H1 (cell line): ENCODE data around the gene CUL9. TPM values are rescaled to one million over a fixed set of nuclear protein-coding genes. Genes with fewer than 3 reads are reported as not detected.

Experiments used
- CTCF ChIA-PET: fragments of 300-600 bp; sonication (Branson Sonifier 250); formaldehyde crosslinking; loops from one replicate; lab custom pipeline; 2021; ENCODE audit not compliant: partially characterized antibody; lab: Charles Lee
- POLR2A ChIA-PET: fragments of 300-600 bp; sonication (Branson Sonifier 250); formaldehyde crosslinking; loops from one replicate; lab custom pipeline; 2021; ENCODE audit warnings: inconsistent platforms; ENCODE audit not compliant: partially characterized antibody; lab: Charles Lee
- DNase-seq, 2 experiments: peaks; one replicate each; pipeline versions ENCODE4 v3.0.0 to v3.0.0-alpha.2; 2010 to 2022; ENCODE audit warnings: low spot score in 2 of 2, low read depth in 1 of 2, mixed read lengths in 1 of 2
- FAIRE-seq: peaks from 2 replicates; lab custom pipeline; 2011; peaks lifted over from hg19 to GRCh38; lab: Jason Lieb, UNC
- H2AFZ ChIP-seq: 2 replicates; pipeline ENCODE4 v1.8.1; 2012; ENCODE audit warnings: low read length, inconsistent platforms
- H2AK5ac ChIP-seq: 2 replicates; pipeline ENCODE4 v1.6.1; 2013; ENCODE audit warnings: low read depth, low read length
- H2BK120ac ChIP-seq: replicated peaks from 2 replicates; pipeline ENCODE3; 2013; ENCODE audit warnings: low read depth, low read length, inconsistent platforms
- H2BK12ac ChIP-seq: 2 replicates; pipeline ENCODE4 v1.6.1; 2013; ENCODE audit warnings: low read depth, low read length
- H2BK15ac ChIP-seq: 2 replicates; pipeline ENCODE4 v1.6.1; 2013; ENCODE audit warnings: low read length
- H2BK20ac ChIP-seq: 2 replicates; pipeline ENCODE4 v1.6.1; 2013; ENCODE audit warnings: low read length
- H2BK5ac ChIP-seq: 2 replicates; pipeline ENCODE4 v1.6.1; 2013; ENCODE audit warnings: low read depth, low read length
- H3K14ac ChIP-seq: 2 replicates; pipeline ENCODE4 v1.6.1; 2013; ENCODE audit warnings: inconsistent platforms; ENCODE audit not compliant: insufficient read length
- H3K18ac ChIP-seq: 2 replicates; pipeline ENCODE4 v1.6.1; 2013; ENCODE audit warnings: low read length; ENCODE audit errors: extremely low read depth
- H3K23ac ChIP-seq: 2 replicates; pipeline ENCODE4 v1.6.1; 2013; ENCODE audit warnings: inconsistent platforms; ENCODE audit not compliant: insufficient read length
- H3K23me2 ChIP-seq: 2 replicates; pipeline ENCODE4 v1.6.1; 2013; ENCODE audit warnings: low read depth, low read length
- H3K27ac ChIP-seq: 2 replicates; pipeline ENCODE4 v1.6.1; 2011; ENCODE audit warnings: low read depth, low read length, inconsistent platforms
- H3K27me3 ChIP-seq, 4 experiments: replicated peaks in 1 of 4; 1 replicate in 1 of 4; 2 replicates in 3 of 4; pipeline versions ENCODE4 v1.6.1 to v1.8.1; 2011 to 2013; ENCODE audit warnings: low read length in 3 of 4, mild to moderate bottlenecking in 3 of 4, inconsistent platforms in 2 of 4, mixed read lengths in 2 of 4, moderate library complexity in 1 of 4; ENCODE audit not compliant: control insufficient read depth in 3 of 4, insufficient read depth in 3 of 4; ENCODE audit errors: extremely low read depth in 1 of 4
- H3K36me3 ChIP-seq, 4 experiments: 2 replicates each; pipeline versions ENCODE4 v1.6.1 to v1.8.1; 2011 to 2013; ENCODE audit warnings: mild to moderate bottlenecking in 4 of 4, low read length in 3 of 4, moderate library complexity in 2 of 4, control low read depth in 1 of 4, inconsistent platforms in 1 of 4; ENCODE audit not compliant: insufficient read depth in 4 of 4, control insufficient read depth in 2 of 4
- H3K4ac ChIP-seq: replicated peaks from 2 replicates; pipeline ENCODE3; 2013; ENCODE audit warnings: low read length, low read depth, mixed read lengths, inconsistent platforms; ENCODE audit not compliant: insufficient read length
- H3K4me1 ChIP-seq, 4 experiments: replicated peaks in 1 of 4; 1 replicate in 1 of 4; 2 replicates in 3 of 4; pipeline versions ENCODE4 v1.6.1 to v1.8.1; 2011 to 2013; ENCODE audit warnings: low read length in 3 of 4, inconsistent platforms in 2 of 4, mixed read lengths in 1 of 4; ENCODE audit not compliant: insufficient read depth in 4 of 4, control insufficient read depth in 3 of 4
- H3K4me2 ChIP-seq, 2 experiments: 2 replicates each; pipeline versions ENCODE4 v1.6.1 to v1.8.1; 2011 to 2013; ENCODE audit warnings: low read depth in 2 of 2, low read length in 2 of 2, control low read depth in 1 of 2, inconsistent platforms in 1 of 2, mild to moderate bottlenecking in 1 of 2; ENCODE audit not compliant: insufficient read depth in 1 of 2
- H3K4me3 ChIP-seq, 4 experiments: fragments of 200-600, 300-600 bp in 1 of 4; sonication (generic), shearing (Covaris generic), sonication (Bioruptor Twin) in 1 of 4; 2 replicates each; pipeline versions ENCODE4 v1.5.1 to v1.8.1; 2011 to 2016; ENCODE audit warnings: low read length in 4 of 4, low read depth in 3 of 4, control low read depth in 2 of 4, inconsistent platforms in 2 of 4, mild to moderate bottlenecking in 2 of 4, mixed read lengths in 1 of 4, moderate library complexity in 1 of 4; ENCODE audit not compliant: insufficient read depth in 2 of 4; ENCODE audit errors: extremely low read depth in 1 of 4
- H3K56ac ChIP-seq: replicated peaks from 2 replicates; pipeline ENCODE3; 2013; ENCODE audit warnings: low read depth, mild to moderate bottlenecking, mixed read lengths, low read length, inconsistent platforms; ENCODE audit not compliant: insufficient read length
- H3K79me1 ChIP-seq: 2 replicates; pipeline ENCODE4 v1.6.1; 2013; ENCODE audit warnings: low read depth, low read length, control low read depth
- H3K79me2 ChIP-seq, 2 experiments: 2 replicates each; pipeline versions ENCODE4 v1.6.1 to v1.8.1; 2012 to 2013; ENCODE audit warnings: low read length in 2 of 2, mild to moderate bottlenecking in 2 of 2, inconsistent platforms in 1 of 2; ENCODE audit not compliant: insufficient read depth in 2 of 2, control insufficient read depth in 1 of 2
- H3K9ac ChIP-seq, 4 experiments: replicated peaks in 1 of 4; 1 replicate in 1 of 4; 2 replicates in 3 of 4; pipeline versions ENCODE4 v1.6.1 to v1.8.1; 2011 to 2013; ENCODE audit warnings: low read depth in 3 of 4, low read length in 3 of 4, control low read depth in 2 of 4, mild to moderate bottlenecking in 2 of 4, moderate library complexity in 2 of 4, inconsistent platforms in 1 of 4; ENCODE audit errors: extremely low read depth in 1 of 4
- H3K9me3 ChIP-seq, 2 experiments: 2 replicates each; pipeline versions ENCODE4 v1.6.1 to v1.8.1; 2012 to 2013; ENCODE audit warnings: mild to moderate bottlenecking in 2 of 2, moderate library complexity in 2 of 2, control low read depth in 1 of 2, inconsistent platforms in 1 of 2, low read depth in 1 of 2, low read length in 1 of 2, mixed read lengths in 1 of 2; ENCODE audit not compliant: insufficient read depth in 2 of 2
- H4K20me1 ChIP-seq, 2 experiments: replicated peaks in 1 of 2; 2 replicates each; pipeline versions ENCODE3 to v1.8.1; 2011 to 2013; ENCODE audit warnings: inconsistent platforms in 2 of 2, low read length in 2 of 2, mild to moderate bottlenecking in 1 of 2; ENCODE audit not compliant: insufficient read depth in 2 of 2, control insufficient read depth in 1 of 2
- H4K5ac ChIP-seq: 2 replicates; pipeline ENCODE4 v1.6.1; 2013; ENCODE audit warnings: low read length, low read depth, mixed read lengths, inconsistent platforms; ENCODE audit not compliant: insufficient read length
- H4K8ac ChIP-seq: 2 replicates; pipeline ENCODE4 v1.8.0; 2013; ENCODE audit warnings: mild to moderate bottlenecking, moderate library complexity, low read length, inconsistent platforms; ENCODE audit not compliant: insufficient read depth; ENCODE audit errors: extremely low read depth
- H4K91ac ChIP-seq: replicated peaks from 2 replicates; pipeline ENCODE3; 2013; ENCODE audit warnings: low read length, mixed read lengths, inconsistent platforms; ENCODE audit not compliant: insufficient read length
- CBX8 ChIP-seq: fragments of 300-800, 300-1000 bp; sonication (generic); IDR thresholded peaks from 2 replicates; pipeline ENCODE4 v1.7.1; 2016; ENCODE audit warnings: low read depth, low read length, borderline replicate concordance
- SP2 ChIP-seq: IDR thresholded peaks from 2 replicates; pipeline ENCODE4 v1.6.1; 2012; ENCODE audit warnings: mild to moderate bottlenecking, low read length, inconsistent platforms
- SUZ12 ChIP-seq: fragments of 200-600 bp; sonication (generic); IDR thresholded peaks from 2 replicates; pipeline ENCODE4 v1.6.1; 2012; ENCODE audit warnings: mild to moderate bottlenecking, inconsistent platforms, low read length, moderate library complexity, mixed read lengths
- TCF12 ChIP-seq: IDR thresholded peaks from 2 replicates; pipeline ENCODE4 v1.6.1; 2011; ENCODE audit warnings: low read depth, mild to moderate bottlenecking, low read length
- WGBS, 2 experiments: shearing (Covaris generic) in 1 of 2; methylation state at CpG; one replicate each; pipeline versions ENCODE4 v1.1.6 to v1.1.7; 2013 to 2015; ENCODE audit warnings: low lambda C conversion rate in 2 of 2, mixed read lengths in 2 of 2, inconsistent platforms in 1 of 2, low coverage in 1 of 2, missing lambda C conversion rate in 1 of 2; ENCODE audit not compliant: insufficient replicate concordance in 2 of 2, insufficient coverage in 1 of 2, insufficient read length in 1 of 2; ENCODE audit errors: extremely low coverage in 1 of 2, missing lambda C conversion rate in 1 of 2; 5-methylcytosine and 5-hydroxymethylcytosine counted together
- polyA plus RNA-seq, 7 experiments: library from polyadenylated mRNA; depleted of rRNA in 3 of 7; stranded (reverse) in 5 of 7; unstranded in 2 of 7; fragments of >200 nt in 5 of 7; fragments of 200-250 nt in 2 of 7; gene quantifications; 1 replicate in 5 of 7; 2 replicates in 1 of 7; 4 replicates in 1 of 7; pipeline versions ENCODE4 v1.2.1 to v1.2.3, GENCODE V29; 2011 to 2013; ENCODE audit warnings: missing spikeins in 2 of 7, mixed read lengths in 2 of 7
- total RNA-seq: library from RNA; stranded (reverse); fragmentation: NEBNext Ultra II Directional; extraction: Animal tissue kit (Norgen Biotek cat#: 25700); gene quantifications from 2 replicates; pipeline ENCODE4 v1.2.1, GENCODE V29; 2021
- TF ChIP-seq, protein P1 (sequence below), 3 experiments: IDR thresholded peaks; 1 replicate in 2 of 3; 2 replicates in 1 of 3; pipeline versions ENCODE4 v1.5.1 to v1.6.1; 2011; ENCODE audit warnings: low read length in 3 of 3, mild to moderate bottlenecking in 3 of 3, inconsistent platforms in 2 of 3, low read depth in 1 of 3, moderate library complexity in 1 of 3; ENCODE audit not compliant: insufficient read depth in 1 of 3; ENCODE audit errors: control extremely low read depth in 1 of 3

The CUL9 gene
- total and polyA plus RNA-seq, 2 of the 8 experiments (the other 6 are each of a cell fraction or from before 2014, with no cell fraction given): 7.7 to 9.8 TPM

DNA sequence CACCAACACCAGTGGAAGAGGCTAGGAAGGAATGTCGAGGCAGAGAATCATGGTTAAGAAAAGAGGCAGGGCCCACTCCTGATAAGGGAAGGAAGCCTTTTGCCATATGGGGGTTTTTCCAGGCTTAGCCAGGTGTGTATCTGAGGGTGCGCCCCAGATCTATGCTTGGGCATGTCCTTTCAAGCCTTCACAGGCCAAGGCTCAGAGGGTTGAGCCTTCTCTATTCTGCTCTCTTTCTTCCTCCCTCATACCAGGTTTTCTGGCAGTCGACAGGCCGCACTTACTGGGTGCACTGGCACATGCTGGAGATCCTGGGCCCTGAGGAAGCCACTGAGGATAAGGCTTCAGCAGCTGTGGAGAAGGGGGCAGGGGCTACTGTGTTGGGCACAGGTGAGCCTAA, 4.7 kb downstream of the CUL9 start:
- H3K9me3 ChIP-seq: no peaks in the 10 kb centered on the region
- no peak overlapping the region for H3K14ac ChIP-seq
- H4K91ac ChIP-seq: no peak overlapping the region
- H4K8ac ChIP-seq: no peak overlapping the region
- H3K9ac ChIP-seq: no peak overlapping the region
- no peaks in the 10 kb centered on the region for H3K79me1 ChIP-seq
- H3K27me3 ChIP-seq: no peaks in the 10 kb centered on the region; a peak in 1 of 7 replicates
- H3K79me2 ChIP-seq: no peaks in the 10 kb centered on the region
- H2BK120ac ChIP-seq: no peak overlapping the region
- 89% methylated on average over 4 of the region's 4 CpGs; no CpG with 5 or more reads in 1 of the 2 experiments for WGBS, 2 experiments
- no peak overlapping the region for H3K27ac ChIP-seq
- H4K5ac ChIP-seq: no peak overlapping the region
- TF ChIP-seq, protein P1, sequence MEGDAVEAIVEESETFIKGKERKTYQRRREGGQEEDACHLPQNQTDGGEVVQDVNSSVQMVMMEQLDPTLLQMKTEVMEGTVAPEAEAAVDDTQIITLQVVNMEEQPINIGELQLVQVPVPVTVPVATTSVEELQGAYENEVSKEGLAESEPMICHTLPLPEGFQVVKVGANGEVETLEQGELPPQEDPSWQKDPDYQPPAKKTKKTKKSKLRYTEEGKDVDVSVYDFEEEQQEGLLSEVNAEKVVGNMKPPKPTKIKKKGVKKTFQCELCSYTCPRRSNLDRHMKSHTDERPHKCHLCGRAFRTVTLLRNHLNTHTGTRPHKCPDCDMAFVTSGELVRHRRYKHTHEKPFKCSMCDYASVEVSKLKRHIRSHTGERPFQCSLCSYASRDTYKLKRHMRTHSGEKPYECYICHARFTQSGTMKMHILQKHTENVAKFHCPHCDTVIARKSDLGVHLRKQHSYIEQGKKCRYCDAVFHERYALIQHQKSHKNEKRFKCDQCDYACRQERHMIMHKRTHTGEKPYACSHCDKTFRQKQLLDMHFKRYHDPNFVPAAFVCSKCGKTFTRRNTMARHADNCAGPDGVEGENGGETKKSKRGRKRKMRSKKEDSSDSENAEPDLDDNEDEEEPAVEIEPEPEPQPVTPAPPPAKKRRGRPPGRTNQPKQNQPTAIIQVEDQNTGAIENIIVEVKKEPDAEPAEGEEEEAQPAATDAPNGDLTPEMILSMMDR (IDR thresholded peaks at IDR 0.05; ENCODE audit: control extremely low read depth in 1 of 3, insufficient read depth in 1 of 3, low read depth in 1 of 3, low read length in 3 of 3): no peak
- TF ChIP-seq CBX8: no peak
- no peak for TF ChIP-seq SP2
- TF ChIP-seq TCF12: no peak
- no peak for TF ChIP-seq SUZ12
- TF ChIP-seq, all 59 proteins: peak for 0
- H3K4me1 ChIP-seq: 0 out of 7 replicates have a peak, but pooled peaks cover 0 to 3% (median 0%) of the 10 kb centered on the region in 4 experiments
- no peak overlapping the region for H3K23ac ChIP-seq
- H3K4me3 ChIP-seq: no peak overlapping the region
- FAIRE-seq (no peak), DNase-seq (no peak)
- no peak overlapping the region for H3K4ac ChIP-seq
- no peak overlapping the region for H2BK12ac ChIP-seq
- no peaks in the 10 kb centered on the region for H4K20me1 ChIP-seq
- CTCF ChIA-PET: no interaction called here
- no peak overlapping the region for H3K4me2 ChIP-seq
- H2AK5ac ChIP-seq: no peak overlapping the region; the same call in 1 of the 2 replicates
- no peak overlapping the region for H2BK20ac ChIP-seq
- POLR2A ChIA-PET: interaction anchor here (1.0 kb wide), 1 partner anchor 26 kb away, joined by 3 read pairs; no protein-coding TSS in a partner anchor
- no peak overlapping the region for H2AFZ ChIP-seq
- H3K56ac ChIP-seq: no peak overlapping the region
- H3K23me2 ChIP-seq: peaks cover 6% of the 10 kb centered on the region
- H3K36me3 ChIP-seq: peaks cover 0 to 3% (median 0%) of the 10 kb centered on the region in 4 experiments; a peak in 1 of 8 replicates
- H2BK15ac ChIP-seq: no peak overlapping the region
- H2BK5ac ChIP-seq: no peak overlapping the region
- H3K18ac ChIP-seq: no peak overlapping the region
